Thyroid gland (tissue), 4 donors: Measurements from ENCODE around the gene ASIP.
"Not testable (repeated sequence)": the region's sequence is repeated elsewhere in the genome, so short reads cannot be mapped to it uniquely, and the experiment has no call there.

ENCODE experiments used
- CTCF ChIP-seq, 6 experiments: fragments of 200-600 bp in 3 of 6; fragments of 450-650 bp in 3 of 6; sonication (generic) in 3 of 6; IDR thresholded peaks; one replicate each; pipeline ENCODE4 v1.5.1; 2016 to 2019; ENCODE audit warnings: antibody characterized with exemption in 6 of 6, mild to moderate bottlenecking in 2 of 6, inconsistent platforms in 1 of 6, moderate library complexity in 1 of 6
- POLR2A ChIP-seq, 2 donors: fragments of 450-650 bp; IDR thresholded peaks; one replicate each; pipeline ENCODE4 v1.6.1; 2017; ENCODE audit warnings: antibody characterized with exemption in 2 of 2, mild to moderate bottlenecking in 2 of 2, moderate library complexity in 1 of 2

- not testable (repeated sequence) for TF ChIP-seq POLR2A (IDR thresholded peaks at IDR 0.05)
- peak in 1 of 6 experiments; percentile 25 for TF ChIP-seq CTCF (IDR thresholded peaks at IDR 0.05)
These were observed 57.1 kb downstream of the ASIP start for GRCh38 chr20:34298294-34298784.
